ENCODE results near the gene ARID1B. TPM values are rescaled to one million over a fixed set of nuclear protein-coding genes. Genes with fewer than 3 reads are reported as not detected.

The ARID1B gene
- total RNA-seq, 1 experiment from 2014 or later: 35.6 TPM

- TF ChIP-seq, protein P1, sequence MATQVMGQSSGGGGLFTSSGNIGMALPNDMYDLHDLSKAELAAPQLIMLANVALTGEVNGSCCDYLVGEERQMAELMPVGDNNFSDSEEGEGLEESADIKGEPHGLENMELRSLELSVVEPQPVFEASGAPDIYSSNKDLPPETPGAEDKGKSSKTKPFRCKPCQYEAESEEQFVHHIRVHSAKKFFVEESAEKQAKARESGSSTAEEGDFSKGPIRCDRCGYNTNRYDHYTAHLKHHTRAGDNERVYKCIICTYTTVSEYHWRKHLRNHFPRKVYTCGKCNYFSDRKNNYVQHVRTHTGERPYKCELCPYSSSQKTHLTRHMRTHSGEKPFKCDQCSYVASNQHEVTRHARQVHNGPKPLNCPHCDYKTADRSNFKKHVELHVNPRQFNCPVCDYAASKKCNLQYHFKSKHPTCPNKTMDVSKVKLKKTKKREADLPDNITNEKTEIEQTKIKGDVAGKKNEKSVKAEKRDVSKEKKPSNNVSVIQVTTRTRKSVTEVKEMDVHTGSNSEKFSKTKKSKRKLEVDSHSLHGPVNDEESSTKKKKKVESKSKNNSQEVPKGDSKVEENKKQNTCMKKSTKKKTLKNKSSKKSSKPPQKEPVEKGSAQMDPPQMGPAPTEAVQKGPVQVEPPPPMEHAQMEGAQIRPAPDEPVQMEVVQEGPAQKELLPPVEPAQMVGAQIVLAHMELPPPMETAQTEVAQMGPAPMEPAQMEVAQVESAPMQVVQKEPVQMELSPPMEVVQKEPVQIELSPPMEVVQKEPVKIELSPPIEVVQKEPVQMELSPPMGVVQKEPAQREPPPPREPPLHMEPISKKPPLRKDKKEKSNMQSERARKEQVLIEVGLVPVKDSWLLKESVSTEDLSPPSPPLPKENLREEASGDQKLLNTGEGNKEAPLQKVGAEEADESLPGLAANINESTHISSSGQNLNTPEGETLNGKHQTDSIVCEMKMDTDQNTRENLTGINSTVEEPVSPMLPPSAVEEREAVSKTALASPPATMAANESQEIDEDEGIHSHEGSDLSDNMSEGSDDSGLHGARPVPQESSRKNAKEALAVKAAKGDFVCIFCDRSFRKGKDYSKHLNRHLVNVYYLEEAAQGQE (IDR thresholded peaks at IDR 0.05; ENCODE audit: low read depth): no peak
- TF ChIP-seq, protein P2, sequence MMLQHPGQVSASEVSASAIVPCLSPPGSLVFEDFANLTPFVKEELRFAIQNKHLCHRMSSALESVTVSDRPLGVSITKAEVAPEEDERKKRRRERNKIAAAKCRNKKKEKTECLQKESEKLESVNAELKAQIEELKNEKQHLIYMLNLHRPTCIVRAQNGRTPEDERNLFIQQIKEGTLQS (IDR thresholded peaks at IDR 0.05): no peak
- no peak for TF ChIP-seq ZNF274 (IDR thresholded peaks at IDR 0.05; ENCODE audit: low read depth, low read length)
These were observed 313.6 kb downstream of the ARID1B start (continued) for GRCh38 chr6:157090736-157091135.

DNA sequence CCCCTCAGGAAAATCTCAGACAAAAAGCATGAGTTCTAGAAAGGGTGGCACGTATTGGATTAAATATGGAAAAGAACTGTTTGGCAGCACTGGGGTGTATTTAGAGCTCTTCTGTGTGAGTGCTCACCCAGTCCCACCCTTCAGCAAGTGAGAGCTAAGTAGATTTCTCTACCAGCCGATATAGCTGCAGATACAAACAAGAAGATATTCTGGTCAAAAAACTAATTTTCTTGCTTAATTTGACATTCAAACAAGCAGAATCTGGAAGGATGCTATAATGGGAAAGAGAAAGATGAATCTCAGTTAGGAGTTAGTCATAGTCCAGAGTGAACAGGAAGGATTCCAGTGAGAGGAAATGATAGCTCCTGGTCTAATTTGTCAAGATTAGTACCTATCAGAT is 314.1 kb downstream of the ARID1B start:
- no peak overlapping the region for H2AFZ ChIP-seq (ENCODE audit: low read depth, low read length, poor library complexity, severe bottlenecking)
- H3K79me2 ChIP-seq (ENCODE audit: insufficient read depth, low read length): no peaks in the 10 kb centered on the region
- no peaks in the 10 kb centered on the region for H3K9me3 ChIP-seq (ENCODE audit: control insufficient read depth in 1 of 2, insufficient read depth in 1 of 2, low read depth in 1 of 2, low read length in 2 of 2)
- no TSS peak for BruUV-seq (replicated peaks)
- H3K27me3 ChIP-seq (ENCODE audit: insufficient read depth, low read length): no peaks in the 10 kb centered on the region
- intact Hi-C loops (cut with micrococcal nuclease): no loop called here
- no peak overlapping the region for H3K4me3 ChIP-seq (replicated peaks in 1 of 2; ENCODE audit: low read depth in 1 of 2, low read length in 2 of 2)
- H3K36me3 ChIP-seq (ENCODE audit: control insufficient read depth in 1 of 2, insufficient read depth in 2 of 2, low read length in 2 of 2): no peaks in the 10 kb centered on the region
- no peak overlapping the region for H3K4me2 ChIP-seq (ENCODE audit: low read length)
- TF ChIP-seq SRF (IDR thresholded peaks at IDR 0.05; ENCODE audit: low read depth): no peak
- TF ChIP-seq, protein P3, sequence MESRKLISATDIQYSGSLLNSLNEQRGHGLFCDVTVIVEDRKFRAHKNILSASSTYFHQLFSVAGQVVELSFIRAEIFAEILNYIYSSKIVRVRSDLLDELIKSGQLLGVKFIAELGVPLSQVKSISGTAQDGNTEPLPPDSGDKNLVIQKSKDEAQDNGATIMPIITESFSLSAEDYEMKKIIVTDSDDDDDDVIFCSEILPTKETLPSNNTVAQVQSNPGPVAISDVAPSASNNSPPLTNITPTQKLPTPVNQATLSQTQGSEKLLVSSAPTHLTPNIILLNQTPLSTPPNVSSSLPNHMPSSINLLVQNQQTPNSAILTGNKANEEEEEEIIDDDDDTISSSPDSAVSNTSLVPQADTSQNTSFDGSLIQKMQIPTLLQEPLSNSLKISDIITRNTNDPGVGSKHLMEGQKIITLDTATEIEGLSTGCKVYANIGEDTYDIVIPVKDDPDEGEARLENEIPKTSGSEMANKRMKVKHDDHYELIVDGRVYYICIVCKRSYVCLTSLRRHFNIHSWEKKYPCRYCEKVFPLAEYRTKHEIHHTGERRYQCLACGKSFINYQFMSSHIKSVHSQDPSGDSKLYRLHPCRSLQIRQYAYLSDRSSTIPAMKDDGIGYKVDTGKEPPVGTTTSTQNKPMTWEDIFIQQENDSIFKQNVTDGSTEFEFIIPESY (IDR thresholded peaks at IDR 0.05; ENCODE audit: extremely low read depth, insufficient replicate concordance, low read length): no peak
- no peak for TF ChIP-seq MAX (IDR thresholded peaks at IDR 0.05)
- TF ChIP-seq CEBPB (IDR thresholded peaks at IDR 0.05; ENCODE audit: low read depth): no peak
- no peak for TF ChIP-seq EZH2 (IDR thresholded peaks at IDR 0.05)
- no peak overlapping the region for H3K27ac ChIP-seq (ENCODE audit: low read depth, low read length)
- RAD21 ChIA-PET (ENCODE audit: low non-redundant PET in 1 of 2, low total read pairs in 2 of 2, uncharacterized antibody in 2 of 2, unreplicated experiment in 2 of 2): no interaction called here
- no peak for ATAC-seq
- POLR2A ChIA-PET: no interaction called here
- H3K9ac ChIP-seq (ENCODE audit: low read length): no peak overlapping the region
- CTCF ChIA-PET: no interaction called here
- no peaks in the 10 kb centered on the region for H4K20me1 ChIP-seq (ENCODE audit: insufficient read depth)
- no peaks in the 10 kb centered on the region for H3K4me1 ChIP-seq (ENCODE audit: control insufficient read depth in 1 of 2, insufficient read depth in 2 of 2, low read length in 2 of 2)
- no peaks in the 10 kb centered on the region for H3K9me2 ChIP-seq (ENCODE audit: insufficient read depth)
- no peak for DNase-seq (ENCODE audit: low read depth, low spot score)
